NB4 (cell line): Measurements from ENCODE around the gene ZNF549.
A peak's percentile ranks its signal among the peaks of the same experiment; 100 is the strongest.
"Not testable (repeated sequence)": the region's sequence is repeated elsewhere in the genome, so short reads cannot be mapped to it uniquely, and the experiment has no call there.

Source experiments
- DNase-seq: peaks from one replicate; pipeline ENCODE4 v3.0.0; 2010; ENCODE audit warnings: low read depth
- H3K4me3 ChIP-seq: one replicate; pipeline ENCODE4 v1.5.1; 2011; ENCODE audit warnings: mild to moderate bottlenecking, low read depth, low read length, moderate library complexity
- MYC ChIP-seq: IDR thresholded peaks from 2 replicates; pipeline ENCODE4 v1.6.1; 2011; ENCODE audit warnings: low read depth, low read length
- POLR2A ChIP-seq: IDR thresholded peaks from 2 replicates; pipeline ENCODE4 v1.6.1; 2011; ENCODE audit warnings: mild to moderate bottlenecking; ENCODE audit not compliant: insufficient read length; ENCODE audit errors: extremely low read depth
- TF ChIP-seq, protein P1 (sequence below): IDR thresholded peaks from one replicate; pipeline ENCODE4 v1.5.1; 2012; ENCODE audit warnings: low read depth, low read length
- TF ChIP-seq, protein P2 (sequence below): IDR thresholded peaks from 2 replicates; pipeline ENCODE4 v1.6.1; 2011; ENCODE audit warnings: low read depth, low read length

The ZNF549 gene

DNA sequence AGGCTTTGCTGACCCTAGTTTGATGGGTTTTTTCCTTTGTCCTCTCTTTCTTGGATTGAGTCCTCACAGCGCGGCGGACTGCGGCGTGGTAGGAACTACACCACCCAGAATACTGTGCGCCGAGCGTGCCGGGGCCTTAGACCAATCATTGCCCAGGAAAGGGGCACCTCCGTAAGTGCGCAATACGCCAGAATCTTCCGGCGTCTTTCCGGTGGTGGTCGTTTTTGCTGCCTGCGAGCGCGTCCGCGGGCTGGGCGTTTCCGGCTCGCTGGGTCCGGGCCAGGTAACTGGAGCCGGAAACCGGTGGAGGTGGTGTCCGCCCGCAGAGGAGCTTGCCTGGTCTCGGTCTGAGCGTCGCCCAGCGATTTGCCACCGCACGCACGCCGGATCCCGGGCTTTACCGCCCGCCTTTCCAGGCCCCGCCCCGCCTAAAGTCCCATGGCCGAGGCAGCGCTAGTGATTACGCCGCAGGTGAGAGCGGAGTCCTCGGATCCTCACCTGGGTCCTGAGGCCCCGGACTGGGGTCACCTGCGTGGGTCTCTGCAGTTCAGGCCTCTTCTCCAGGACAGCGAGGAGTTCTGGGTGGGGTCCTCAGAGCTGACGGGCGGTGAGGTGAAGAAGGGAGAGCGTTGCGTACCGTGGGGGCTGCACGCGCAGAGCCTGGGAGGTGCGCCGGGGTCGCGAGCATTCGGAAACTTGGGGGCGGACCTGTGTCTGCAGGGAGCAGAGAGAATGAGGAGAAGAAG is at the start of gene ZNF549:
TSS of gene ZNF549 (plus strand) at position 221 of the 746 bp plus-strand sequence. CDS start at position 439, 218 bp downstream.
- peak; percentile 88 for DNase-seq
- peak within 1 kb of the TSS; percentile 79 for H3K4me3 ChIP-seq
- TF ChIP-seq POLR2A, result peak; percentile 29
- TF ChIP-seq, protein P1, sequence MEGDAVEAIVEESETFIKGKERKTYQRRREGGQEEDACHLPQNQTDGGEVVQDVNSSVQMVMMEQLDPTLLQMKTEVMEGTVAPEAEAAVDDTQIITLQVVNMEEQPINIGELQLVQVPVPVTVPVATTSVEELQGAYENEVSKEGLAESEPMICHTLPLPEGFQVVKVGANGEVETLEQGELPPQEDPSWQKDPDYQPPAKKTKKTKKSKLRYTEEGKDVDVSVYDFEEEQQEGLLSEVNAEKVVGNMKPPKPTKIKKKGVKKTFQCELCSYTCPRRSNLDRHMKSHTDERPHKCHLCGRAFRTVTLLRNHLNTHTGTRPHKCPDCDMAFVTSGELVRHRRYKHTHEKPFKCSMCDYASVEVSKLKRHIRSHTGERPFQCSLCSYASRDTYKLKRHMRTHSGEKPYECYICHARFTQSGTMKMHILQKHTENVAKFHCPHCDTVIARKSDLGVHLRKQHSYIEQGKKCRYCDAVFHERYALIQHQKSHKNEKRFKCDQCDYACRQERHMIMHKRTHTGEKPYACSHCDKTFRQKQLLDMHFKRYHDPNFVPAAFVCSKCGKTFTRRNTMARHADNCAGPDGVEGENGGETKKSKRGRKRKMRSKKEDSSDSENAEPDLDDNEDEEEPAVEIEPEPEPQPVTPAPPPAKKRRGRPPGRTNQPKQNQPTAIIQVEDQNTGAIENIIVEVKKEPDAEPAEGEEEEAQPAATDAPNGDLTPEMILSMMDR, result no peak
- TF ChIP-seq, protein P2, sequence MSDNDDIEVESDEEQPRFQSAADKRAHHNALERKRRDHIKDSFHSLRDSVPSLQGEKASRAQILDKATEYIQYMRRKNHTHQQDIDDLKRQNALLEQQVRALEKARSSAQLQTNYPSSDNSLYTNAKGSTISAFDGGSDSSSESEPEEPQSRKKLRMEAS, result peak; percentile 55

DNA sequence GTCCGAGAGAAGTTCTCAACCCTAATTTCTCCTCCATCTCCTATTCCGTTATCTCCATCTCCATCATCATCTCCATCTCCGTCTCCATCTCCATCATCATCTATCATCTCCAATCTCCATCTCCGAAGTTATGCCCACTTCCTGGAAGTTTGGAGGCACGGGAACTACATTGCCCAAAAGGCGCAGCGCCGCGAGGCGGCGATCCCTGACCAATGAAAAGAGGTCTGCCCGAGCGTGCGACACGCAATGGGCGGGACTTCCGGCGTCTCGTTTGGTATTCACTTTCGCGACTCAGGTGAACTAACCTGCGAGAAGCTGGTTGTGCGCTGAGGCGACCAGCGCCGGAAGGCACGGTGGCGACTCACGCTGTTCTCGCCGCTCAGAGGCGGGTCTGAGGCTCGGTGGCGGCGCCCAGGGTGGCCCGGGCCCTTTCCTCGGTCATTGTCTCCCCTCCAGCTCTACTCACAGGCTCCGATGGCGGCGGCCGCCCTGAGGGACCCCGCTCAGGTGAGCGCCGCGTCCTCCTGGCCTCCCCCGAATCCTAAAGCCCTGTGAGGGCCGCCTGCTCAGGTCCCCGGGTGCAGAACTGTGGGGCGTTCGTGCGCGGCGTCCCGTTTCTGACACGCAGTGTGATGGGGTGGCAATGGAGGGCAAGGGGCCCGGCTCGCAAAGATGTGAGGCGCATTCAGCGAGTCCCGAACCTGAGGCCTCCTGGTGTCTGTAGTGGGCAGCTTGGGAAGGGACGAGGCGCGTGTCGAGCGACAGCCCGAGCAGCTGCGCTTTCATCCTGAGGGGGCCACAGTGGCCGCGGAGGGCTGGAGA is 39.5 kb upstream of the ZNF549 start, which contains the start of gene ZNF419:
TSS of gene ZNF419 (plus strand) at position 274 of the 822 bp plus-strand sequence. CDS start at position 475, 201 bp downstream.
- TF ChIP-seq POLR2A, result peak; percentile 45
- peak within 1 kb of the TSS; percentile 77 for H3K4me3 ChIP-seq
- peak; percentile 78 for DNase-seq

DNA sequence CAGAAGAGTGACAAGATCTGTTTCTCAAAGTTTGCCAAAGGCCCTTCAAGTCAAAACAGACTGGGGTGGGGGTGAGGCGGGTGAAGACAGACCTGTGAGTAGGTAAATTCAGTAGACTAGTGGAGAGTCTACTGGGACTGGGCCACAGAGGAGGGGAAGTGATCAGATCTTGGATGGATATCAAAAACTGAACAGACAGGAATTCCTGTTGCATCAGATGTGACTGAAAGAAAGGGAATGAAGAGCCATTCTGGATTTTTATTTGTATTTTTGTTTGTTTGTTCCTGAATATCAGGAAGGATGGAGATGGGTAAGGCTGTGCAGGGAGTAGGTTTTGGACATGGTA is 38.9 kb upstream of the ZNF549 start:
- H3K4me3 ChIP-seq, result peak overlapping the region; percentile 28

DNA sequence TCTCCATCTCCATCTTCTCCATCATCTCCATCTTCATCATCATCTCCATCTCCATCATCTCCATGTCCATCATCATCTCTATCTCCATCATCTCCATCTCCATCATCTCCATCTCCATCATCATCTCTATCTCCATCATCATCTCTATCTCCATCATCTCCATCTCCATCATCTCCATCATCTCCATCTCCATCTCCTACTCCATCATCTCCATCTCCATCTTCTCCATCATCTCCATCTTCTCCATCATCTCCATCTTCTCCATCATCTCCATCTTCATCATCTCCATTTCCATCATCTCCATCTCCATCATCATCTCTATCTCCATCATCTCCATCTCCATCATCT is 27.9 kb upstream of the ZNF549 start:
- H3K4me3 ChIP-seq, DNase-seq: not testable (repeated sequence)

More for the DNA sequence above, 38.9 kb upstream of the ZNF549 start:
- DNase-seq, result not testable (repeated sequence)

DNA sequence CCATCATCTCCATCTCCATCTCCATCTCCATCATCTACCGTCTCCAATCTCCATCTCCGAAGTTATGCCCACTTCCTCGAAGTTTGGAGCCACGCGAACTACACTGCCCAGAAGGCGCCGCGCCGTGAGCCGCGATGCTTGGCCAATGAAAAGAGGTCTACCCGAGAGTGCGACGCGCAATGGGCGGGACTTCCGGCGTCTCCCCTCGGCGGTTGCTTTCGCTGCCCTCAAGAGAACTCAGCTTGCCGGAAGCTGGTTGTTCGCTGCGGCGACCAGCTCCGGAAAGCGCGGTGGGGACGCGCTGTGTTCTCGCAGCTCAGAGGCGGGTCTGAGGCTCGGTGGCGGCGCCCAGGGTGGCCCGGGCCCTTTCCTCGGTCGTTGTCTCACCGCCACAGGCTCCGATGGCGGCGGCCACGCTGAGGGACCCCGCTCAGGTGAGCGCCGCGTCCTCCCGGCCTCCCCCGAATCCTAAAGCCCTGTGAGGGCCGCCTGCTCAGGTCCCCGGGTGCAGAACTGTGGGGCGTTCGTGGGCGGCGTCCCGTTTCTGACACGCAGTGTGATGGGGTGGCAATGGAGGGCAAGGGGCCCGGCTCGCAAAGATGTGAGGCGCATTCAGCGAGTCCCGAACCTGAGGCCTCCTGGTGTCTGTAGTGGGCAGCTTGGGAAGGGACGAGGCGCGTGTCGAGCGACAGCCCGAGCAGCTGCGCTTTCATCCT is 27.3 kb upstream of the ZNF549 start, which contains the start of gene ZNF773:
TSS of gene ZNF773 (plus strand) at position 259 of the 716 bp plus-strand sequence. CDS start at position 402, 143 bp downstream.
- H3K4me3 ChIP-seq, result peak within 1 kb of the TSS; percentile 63
- peak; percentile 93 for DNase-seq
- peak; percentile 72 for TF ChIP-seq POLR2A
- TF ChIP-seq, protein P2, result 0 out of 2 replicates have a peak, but pooled peaks have one; percentile 4
- TF ChIP-seq MYC, result peak; percentile 33; the same call in 1 of the 2 replicates

DNA sequence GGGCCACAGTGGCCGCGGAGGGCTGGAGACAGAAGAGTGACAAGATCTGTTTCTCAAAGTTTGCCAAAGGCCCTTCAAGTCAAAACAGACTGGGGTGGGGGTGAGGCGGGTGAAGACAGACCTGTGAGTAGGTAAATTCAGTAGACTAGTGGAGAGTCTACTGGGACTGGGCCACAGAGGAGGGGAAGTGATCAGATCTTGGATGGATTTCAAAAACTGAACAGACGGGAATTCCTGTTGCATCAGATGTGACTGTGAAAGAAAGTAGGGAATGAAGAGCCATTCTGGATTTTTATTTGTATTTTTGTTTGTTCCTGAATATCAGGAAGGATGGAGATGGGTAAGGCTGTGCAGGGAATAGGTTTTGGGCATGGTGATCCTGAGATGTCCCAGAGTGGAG is 26.8 kb upstream of the ZNF549 start:
- peak overlapping the region; percentile 63 for H3K4me3 ChIP-seq
- not testable (repeated sequence) for DNase-seq

DNA sequence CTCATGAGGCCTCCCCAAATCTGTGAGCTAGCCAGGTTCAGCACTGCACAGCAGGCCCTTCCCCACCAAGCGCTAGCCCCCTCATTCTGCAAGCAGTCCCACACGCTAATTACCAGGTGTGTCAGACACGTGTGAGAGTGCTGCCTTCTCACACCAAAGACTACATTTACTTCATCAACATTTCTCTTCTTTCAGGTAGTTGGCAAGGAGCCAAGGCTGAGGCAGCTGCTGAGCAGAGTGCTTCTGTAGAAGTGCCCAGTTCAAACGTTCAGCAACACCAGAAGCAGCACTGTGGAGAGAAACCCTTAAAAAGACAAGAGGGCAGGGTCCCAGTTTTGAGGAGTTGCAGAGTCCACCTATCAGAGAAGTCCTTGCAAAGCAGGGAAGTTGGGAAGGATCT is 21.0 kb upstream of the ZNF549 start:
- no peak for DNase-seq
- TF ChIP-seq POLR2A (no peak), MYC (no peak)
- TF ChIP-seq, protein P1, result no peak
- TF ChIP-seq, protein P2, result no peak
- no peak overlapping the region for H3K4me3 ChIP-seq

DNA sequence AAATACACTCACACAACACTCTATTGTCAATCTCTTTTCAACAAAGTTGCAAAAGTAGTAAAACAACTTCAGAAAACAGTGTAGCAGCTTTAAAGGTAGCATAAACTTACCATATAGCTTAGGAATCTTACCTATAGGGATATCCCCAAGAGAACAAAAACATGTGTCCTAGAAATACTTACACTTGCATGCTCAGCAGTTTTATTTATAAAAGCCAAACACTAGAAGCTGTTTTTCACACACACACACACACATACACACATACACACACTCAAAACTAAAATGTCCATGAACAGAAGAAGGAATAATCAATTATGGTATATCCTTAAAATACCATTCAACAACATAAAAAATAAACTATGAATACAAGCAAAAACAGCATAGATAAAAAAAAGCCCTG is 15.7 kb upstream of the ZNF549 start:
- TF ChIP-seq, protein P2, result no peak
- TF ChIP-seq MYC (no peak), POLR2A (no peak)
- TF ChIP-seq, protein P1, result no peak
- no peak overlapping the region for H3K4me3 ChIP-seq
- no peak for DNase-seq
